A673 (cell line): ENCODE data around the gene BTC. TPM values are rescaled to one million over a fixed set of nuclear protein-coding genes. Genes with fewer than 3 reads are reported as not detected.
"Not testable (repeated sequence)": the region's sequence is repeated elsewhere in the genome, so short reads cannot be mapped to it uniquely, and the experiment has no call there.

Experiments
- BruUV-seq: library from RNA; stranded (reverse); fragments of 400-500 nt; replicated peaks from 2 replicates; lab custom pipeline; 2021; lab: Mats Ljungman, UMichigan
- CTCF ChIA-PET: fragments of 300-600 bp; sonication (Branson Sonifier 250); formaldehyde crosslinking; loops from one replicate; lab custom pipeline; 2022; ENCODE audit warnings: antibody characterized with exemption; lab: Charles Lee
- POLR2A ChIA-PET: fragments of 300-600 bp; sonication (Branson Sonifier 250); formaldehyde crosslinking; loops from one replicate; lab custom pipeline; 2022; ENCODE audit warnings: antibody characterized with exemption; ENCODE audit not compliant: low non-redundant PET; lab: Charles Lee
- DNase-seq: peaks from one replicate; pipeline ENCODE4 v3.0.0-alpha.2; 2015; ENCODE audit warnings: low spot score
- H3K27ac ChIP-seq: fragments of 200-600 bp; sonication (generic); 2 replicates; pipeline ENCODE4 v1.5.1; 2016; ENCODE audit warnings: mixed run types, low read depth, mild to moderate bottlenecking, mixed read lengths, antibody characterized with exemption, low read length; ENCODE audit not compliant: poor library complexity, severe bottlenecking
- H3K27me3 ChIP-seq: fragments of 200-600 bp; sonication (generic); replicated peaks from 2 replicates; pipeline ENCODE4 v1.6.1; 2017; ENCODE audit warnings: mixed run types, low read depth, mild to moderate bottlenecking, mixed read lengths, antibody characterized with exemption, low read length; ENCODE audit not compliant: insufficient read depth, poor library complexity
- H3K36me3 ChIP-seq: fragments of 200-600 bp; sonication (generic); 2 replicates; pipeline ENCODE4 v1.6.1; 2016; ENCODE audit warnings: mixed run types, mild to moderate bottlenecking, mixed read lengths, antibody characterized with exemption, low read length; ENCODE audit not compliant: insufficient read depth, poor library complexity, severe bottlenecking
- H3K4me1 ChIP-seq: fragments of 200-600 bp; sonication (generic); 2 replicates; pipeline ENCODE4 v1.6.1; 2017; ENCODE audit warnings: mixed run types, mild to moderate bottlenecking, mixed read lengths, antibody characterized with exemption, low read length; ENCODE audit not compliant: insufficient read depth, poor library complexity, severe bottlenecking
- H3K4me3 ChIP-seq: fragments of 200-600 bp; sonication (generic); 2 replicates; pipeline ENCODE4 v1.5.1; 2016; ENCODE audit warnings: low read depth, mixed run types, mild to moderate bottlenecking, mixed read lengths, low read length; ENCODE audit not compliant: poor library complexity, severe bottlenecking
- H3K9me3 ChIP-seq: fragments of 200-600 bp; sonication (generic); 2 replicates; pipeline ENCODE4 v1.6.1; 2016; ENCODE audit warnings: mixed run types, low read depth, mild to moderate bottlenecking, mixed read lengths, antibody characterized with exemption, low read length; ENCODE audit not compliant: poor library complexity, severe bottlenecking
- EZH2 ChIP-seq: fragments of 200-600 bp; sonication (generic); IDR thresholded peaks from 2 replicates; pipeline ENCODE4 v1.6.1; 2017; ENCODE audit warnings: borderline replicate concordance, low read depth, mild to moderate bottlenecking, mixed read lengths, antibody characterized with exemption, low read length; ENCODE audit not compliant: poor library complexity, severe bottlenecking
- intact Hi-C: fragments of 100-400 bp; cut with micrococcal nuclease; formaldehyde crosslinking; loops from one replicate; pipeline ENCODE4 v1.10.0; 2022; ENCODE audit not compliant: unreplicated experiment
- total RNA-seq: library from RNA; stranded (reverse); gene quantifications from 2 replicates; pipeline ENCODE4 v1.2.3, GENCODE V29; 2021
- TF ChIP-seq, protein P1 (sequence below): fragments of 300-800, 200-600 bp; sonication (generic); conservative IDR thresholded peaks from 2 replicates; pipeline ENCODE4 v1.5.1; 2017; ENCODE audit warnings: low read depth, mild to moderate bottlenecking, antibody characterized with exemption, low read length, moderate library complexity, mixed read lengths

The BTC gene
- total RNA-seq, 1 experiment from 2014 or later, result 0.11 TPM

DNA sequence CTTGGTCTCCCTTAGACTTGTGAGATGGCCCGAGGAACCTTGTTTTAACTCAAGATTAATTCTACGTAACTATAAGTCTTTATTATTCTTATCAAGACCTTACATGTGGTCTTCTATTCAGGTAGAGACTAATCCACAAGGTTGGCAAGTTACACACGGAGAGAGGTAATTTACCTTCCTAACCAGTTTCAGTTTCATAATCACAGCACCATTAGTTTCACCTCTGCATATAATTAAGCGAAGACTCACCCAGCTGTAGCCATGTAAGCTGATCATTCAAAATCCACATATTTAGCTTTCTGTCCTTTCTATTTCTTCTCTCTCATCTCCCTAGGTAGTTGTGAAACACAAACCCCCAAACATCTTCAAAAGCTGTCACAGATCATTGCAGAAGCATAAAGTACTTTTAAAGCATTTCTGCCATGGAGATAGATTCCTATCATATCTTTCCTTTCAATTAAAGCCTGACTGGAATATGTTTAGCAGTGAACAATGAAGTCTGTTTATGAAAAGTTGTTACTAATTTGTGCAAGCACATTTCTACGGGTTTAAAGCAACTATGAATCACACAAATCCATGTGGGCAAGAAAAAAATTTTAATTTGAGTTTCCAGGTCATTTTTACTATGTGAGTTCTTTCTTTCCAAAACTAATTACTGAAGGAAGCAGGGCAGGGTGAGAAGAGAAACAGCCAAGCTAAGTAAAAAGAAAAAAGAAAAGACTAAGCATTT lies 78.5 kb downstream of the BTC start:
- peak; percentile 0 for DNase-seq
- ChIA-PET POLR2A (no interaction called here), CTCF (no interaction called here)
- H3K27ac ChIP-seq, result no peak overlapping the region
- no peak for TF ChIP-seq EZH2
- TF ChIP-seq, protein P1, sequence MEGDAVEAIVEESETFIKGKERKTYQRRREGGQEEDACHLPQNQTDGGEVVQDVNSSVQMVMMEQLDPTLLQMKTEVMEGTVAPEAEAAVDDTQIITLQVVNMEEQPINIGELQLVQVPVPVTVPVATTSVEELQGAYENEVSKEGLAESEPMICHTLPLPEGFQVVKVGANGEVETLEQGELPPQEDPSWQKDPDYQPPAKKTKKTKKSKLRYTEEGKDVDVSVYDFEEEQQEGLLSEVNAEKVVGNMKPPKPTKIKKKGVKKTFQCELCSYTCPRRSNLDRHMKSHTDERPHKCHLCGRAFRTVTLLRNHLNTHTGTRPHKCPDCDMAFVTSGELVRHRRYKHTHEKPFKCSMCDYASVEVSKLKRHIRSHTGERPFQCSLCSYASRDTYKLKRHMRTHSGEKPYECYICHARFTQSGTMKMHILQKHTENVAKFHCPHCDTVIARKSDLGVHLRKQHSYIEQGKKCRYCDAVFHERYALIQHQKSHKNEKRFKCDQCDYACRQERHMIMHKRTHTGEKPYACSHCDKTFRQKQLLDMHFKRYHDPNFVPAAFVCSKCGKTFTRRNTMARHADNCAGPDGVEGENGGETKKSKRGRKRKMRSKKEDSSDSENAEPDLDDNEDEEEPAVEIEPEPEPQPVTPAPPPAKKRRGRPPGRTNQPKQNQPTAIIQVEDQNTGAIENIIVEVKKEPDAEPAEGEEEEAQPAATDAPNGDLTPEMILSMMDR, result no peak
- H3K4me1 ChIP-seq, result no peaks in the 10 kb centered on the region
- H3K4me3 ChIP-seq, result no peak overlapping the region
- intact Hi-C loops, result no loop called here
- BruUV-seq, result no TSS peak
- H3K36me3 ChIP-seq, result no peaks in the 10 kb centered on the region
- H3K27me3 ChIP-seq, result no peaks in the 10 kb centered on the region
- H3K9me3 ChIP-seq, result no peaks in the 10 kb centered on the region

DNA sequence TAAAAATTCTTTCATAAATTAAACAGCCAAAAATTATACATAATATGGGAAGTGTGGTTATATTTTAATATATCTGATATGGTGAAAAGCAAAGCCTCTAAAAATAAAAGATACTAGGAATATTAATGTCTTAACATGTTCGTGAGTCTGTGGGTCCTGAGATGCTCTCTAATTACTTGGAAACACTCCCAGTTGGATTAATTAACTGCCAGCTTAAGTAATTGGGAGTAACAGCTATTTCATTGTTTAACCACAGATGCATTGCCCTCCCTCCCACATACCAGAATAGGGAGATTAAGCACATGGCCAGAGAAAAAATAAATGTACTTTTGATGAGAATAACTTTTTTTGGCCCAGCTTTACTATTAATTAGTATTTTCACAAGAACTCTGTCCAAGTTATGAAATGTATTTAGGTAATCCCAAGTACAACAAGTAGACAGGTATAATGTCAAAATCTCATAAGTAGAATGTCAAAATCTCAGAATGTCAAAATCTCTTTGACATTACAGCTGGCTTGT lies 79.7 kb downstream of the BTC start:
- Histone ChIP-seq H3K27me3 (no peaks in the 10 kb centered on the region), H3K9me3 (no peaks in the 10 kb centered on the region), H3K4me1 (no peaks in the 10 kb centered on the region), H3K36me3 (no peaks in the 10 kb centered on the region), H3K27ac (no peak overlapping the region), H3K4me3 (no peak overlapping the region)
- BruUV-seq, result no TSS peak
- CTCF ChIA-PET, result no interaction called here
- TF ChIP-seq EZH2, result no peak
- TF ChIP-seq, protein P1, result no peak
- POLR2A ChIA-PET, result no interaction called here
- intact Hi-C loops, result no loop called here
- no peak for DNase-seq

DNA sequence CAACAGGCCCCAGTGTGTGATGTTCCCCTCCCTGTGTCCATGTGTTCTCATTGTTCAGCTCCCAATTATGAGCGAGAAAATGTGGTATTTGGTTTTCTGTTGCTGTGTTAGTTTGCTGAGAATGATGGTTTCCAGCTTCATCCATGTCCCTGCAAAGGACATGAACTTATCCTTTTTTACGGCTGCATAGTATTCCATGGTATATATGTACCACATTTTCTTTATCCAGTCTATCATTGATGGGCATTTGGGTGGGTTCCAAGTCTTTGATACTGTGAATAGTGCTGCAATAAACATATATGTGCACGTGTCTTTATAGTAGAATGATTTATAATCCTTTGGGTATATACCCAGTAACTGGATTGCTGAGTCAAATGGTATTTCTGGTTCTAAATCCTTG lies 86.2 kb downstream of the BTC start:
- CTCF ChIA-PET, H3K9me3 ChIP-seq, H3K36me3 ChIP-seq, POLR2A ChIA-PET, BruUV-seq, intact Hi-C loops, H3K27ac ChIP-seq, H3K27me3 ChIP-seq, DNase-seq, H3K4me3 ChIP-seq, H3K4me1 ChIP-seq: not testable (repeated sequence)

Other genes with a start within 250 kb of the BTC start
- gene PARM1, start 138.6 kb upstream of the BTC start, total RNA-seq, result 12.3 and 12.9 TPM in 2 replicates